ENCODE measurements around the gene PATL2.
"Not testable (repeated sequence)": the region's sequence is repeated elsewhere in the genome, so short reads cannot be mapped to it uniquely, and the experiment has no call there.

The PATL2 gene

GRCh38 chr15:44712346-44713005 is 1.4 kb upstream of the PATL2 start:
- H3K9me3 Mint-ChIP-seq: no peaks in the 10 kb centered on the region
- H3K4me3 Mint-ChIP-seq: peak overlapping the region; percentile 99
- peak overlapping the region; percentile 100 for H3K27ac Mint-ChIP-seq
- no peaks in the 10 kb centered on the region for H3K27me3 Mint-ChIP-seq
- H3K36me3 Mint-ChIP-seq (ENCODE audit: low read depth): peaks cover 71% of the 10 kb centered on the region
- peak; percentile 62 for DNase-seq
- peak; percentile 50 for ATAC-seq
- H3K4me1 Mint-ChIP-seq: peaks cover 61% of the 10 kb centered on the region

- peak; percentile 26 for ATAC-seq
- no peaks in the 10 kb centered on the region for H3K27me3 Mint-ChIP-seq
These were observed 721 bp upstream of the PATL2 start for GRCh38 chr15:44711743-44712345.

GRCh38 chr15:44710236-44711095 is 657 bp downstream of the PATL2 start:
- ATAC-seq (no peak), DNase-seq (peak; percentile 50)
- Mint-ChIP-seq H3K27ac (peak overlapping the region; percentile 100), H3K4me1 (peaks cover 42% of the 10 kb centered on the region), H3K9me3 (peaks cover 2% of the 10 kb centered on the region), H3K36me3 (ENCODE audit: low read depth) (peaks cover 52% of the 10 kb centered on the region), H3K4me3 (peak overlapping the region; percentile 99), H3K27me3 (no peaks in the 10 kb centered on the region)

More at GRCh38 chr15:44711743-44712345, 721 bp upstream of the PATL2 start:
- Mint-ChIP-seq H3K9me3 (no peaks in the 10 kb centered on the region), H3K36me3 (ENCODE audit: low read depth) (peaks cover 65% of the 10 kb centered on the region), H3K4me1 (peaks cover 54% of the 10 kb centered on the region), H3K27ac (peak overlapping the region; percentile 100), H3K4me3 (peak overlapping the region; percentile 99)
- peak; percentile 52 for DNase-seq

- Mint-ChIP-seq H3K9me3 (peaks cover 24% of the 10 kb centered on the region), H3K4me1 (peaks cover 27% of the 10 kb centered on the region), H3K27me3 (no peaks in the 10 kb centered on the region), H3K36me3 (ENCODE audit: low read depth) (peaks cover 28% of the 10 kb centered on the region), H3K4me3 (no peak overlapping the region), H3K27ac (no peak overlapping the region)
- ATAC-seq (no peak), DNase-seq (no peak)
These were observed 4.0 kb downstream of the PATL2 start for GRCh38 chr15:44706946-44707636.

- no peak overlapping the region for H3K27ac Mint-ChIP-seq
- no peak for ATAC-seq
These were observed 4.7 kb downstream of the PATL2 start for GRCh38 chr15:44706401-44706800.

GRCh38 chr15:44705986-44706385 is 5.1 kb downstream of the PATL2 start:
- Mint-ChIP-seq H3K36me3 (ENCODE audit: low read depth) (peaks cover 22% of the 10 kb centered on the region), H3K4me1 (peaks cover 28% of the 10 kb centered on the region), H3K27ac (no peak overlapping the region), H3K27me3 (no peaks in the 10 kb centered on the region), H3K9me3 (peaks cover 31% of the 10 kb centered on the region), H3K4me3 (no peak overlapping the region)
- ATAC-seq: no peak
- no peak for DNase-seq

More at GRCh38 chr15:44706401-44706800, 4.7 kb downstream of the PATL2 start:
- H3K9me3 Mint-ChIP-seq: peaks cover 30% of the 10 kb centered on the region
- H3K27me3 Mint-ChIP-seq: no peaks in the 10 kb centered on the region
- no peak overlapping the region for H3K4me3 Mint-ChIP-seq
- no peak for DNase-seq
- peaks cover 24% of the 10 kb centered on the region for H3K36me3 Mint-ChIP-seq (ENCODE audit: low read depth)
- H3K4me1 Mint-ChIP-seq: peaks cover 27% of the 10 kb centered on the region

- H3K4me1 Mint-ChIP-seq: peaks cover 17% of the 10 kb centered on the region
- DNase-seq, H3K27me3 Mint-ChIP-seq, H3K4me3 Mint-ChIP-seq: not testable (repeated sequence)
- H3K9me3 Mint-ChIP-seq: peaks cover 51% of the 10 kb centered on the region
- peak; percentile 75 for ATAC-seq
- H3K27ac Mint-ChIP-seq: peak overlapping the region; percentile 41
- peaks cover 14% of the 10 kb centered on the region for H3K36me3 Mint-ChIP-seq (ENCODE audit: low read depth)
These were observed 10.4 kb downstream of the PATL2 start for GRCh38 chr15:44700676-44701075.

- H3K4me1 Mint-ChIP-seq: peaks cover 23% of the 10 kb centered on the region
- no peak for ATAC-seq
- H3K27ac Mint-ChIP-seq: no peak overlapping the region
- DNase-seq: no peak
- H3K9me3 Mint-ChIP-seq: peaks cover 37% of the 10 kb centered on the region
- H3K4me3 Mint-ChIP-seq: no peak overlapping the region
- peaks cover 5% of the 10 kb centered on the region for H3K36me3 Mint-ChIP-seq (ENCODE audit: low read depth)
- no peaks in the 10 kb centered on the region for H3K27me3 Mint-ChIP-seq
These were observed 12.5 kb downstream of the PATL2 start for GRCh38 chr15:44698641-44699040.

GRCh38 chr15:44697014-44697413 is 14.1 kb downstream of the PATL2 start:
- peaks cover 5% of the 10 kb centered on the region for H3K36me3 Mint-ChIP-seq (ENCODE audit: low read depth)

GRCh38 chr15:44695294-44695693 is 15.8 kb downstream of the PATL2 start:
- H3K9me3 Mint-ChIP-seq: peaks cover 13% of the 10 kb centered on the region
- H3K4me3 Mint-ChIP-seq: no peak overlapping the region
- no peak for ATAC-seq
- H3K27ac Mint-ChIP-seq: no peak overlapping the region
- peaks cover 16% of the 10 kb centered on the region for H3K4me1 Mint-ChIP-seq
- H3K27me3 Mint-ChIP-seq: no peaks in the 10 kb centered on the region
- peaks cover 2% of the 10 kb centered on the region for H3K36me3 Mint-ChIP-seq (ENCODE audit: low read depth)
- DNase-seq: no peak

More at GRCh38 chr15:44697014-44697413, 14.1 kb downstream of the PATL2 start:
- Mint-ChIP-seq H3K4me3 (no peak overlapping the region), H3K9me3 (peaks cover 26% of the 10 kb centered on the region), H3K27ac (no peak overlapping the region), H3K4me1 (peaks cover 23% of the 10 kb centered on the region), H3K27me3 (no peaks in the 10 kb centered on the region)
- ATAC-seq: no peak
- DNase-seq: no peak

- peaks cover 14% of the 10 kb centered on the region for H3K4me1 Mint-ChIP-seq
- H3K27ac Mint-ChIP-seq: peak overlapping the region; percentile 0
- no peak for DNase-seq
These were observed 16.7 kb downstream of the PATL2 start for GRCh38 chr15:44694416-44694815.

GRCh38 chr15:44692659-44693058 is 18.5 kb downstream of the PATL2 start:
- no peak for ATAC-seq
- H3K4me3 Mint-ChIP-seq: no peak overlapping the region
- no peak overlapping the region for H3K27ac Mint-ChIP-seq
- DNase-seq: no peak
- peaks cover 16% of the 10 kb centered on the region for H3K9me3 Mint-ChIP-seq
- no peaks in the 10 kb centered on the region for H3K27me3 Mint-ChIP-seq
- H3K4me1 Mint-ChIP-seq: peaks cover 24% of the 10 kb centered on the region
- H3K36me3 Mint-ChIP-seq (ENCODE audit: low read depth): peaks cover 6% of the 10 kb centered on the region

More at GRCh38 chr15:44694416-44694815, 16.7 kb downstream of the PATL2 start:
- Mint-ChIP-seq H3K36me3 (ENCODE audit: low read depth) (no peaks in the 10 kb centered on the region), H3K9me3 (peaks cover 8% of the 10 kb centered on the region), H3K4me3 (no peak overlapping the region), H3K27me3 (no peaks in the 10 kb centered on the region)
- no peak for ATAC-seq

- peaks cover 18% of the 10 kb centered on the region for H3K9me3 Mint-ChIP-seq
- peaks cover 15% of the 10 kb centered on the region for H3K36me3 Mint-ChIP-seq (ENCODE audit: low read depth)
- not testable (repeated sequence) for DNase-seq, H3K27ac Mint-ChIP-seq, H3K4me3 Mint-ChIP-seq, H3K27me3 Mint-ChIP-seq
- ATAC-seq: peak; percentile 46
- H3K4me1 Mint-ChIP-seq: peaks cover 39% of the 10 kb centered on the region
These were observed 20.9 kb downstream of the PATL2 start for GRCh38 chr15:44690245-44690644.

GRCh38 chr15:44689318-44689717 is 21.8 kb downstream of the PATL2 start:
- Mint-ChIP-seq H3K4me1 (peaks cover 42% of the 10 kb centered on the region), H3K9me3 (peaks cover 20% of the 10 kb centered on the region), H3K36me3 (ENCODE audit: low read depth) (peaks cover 18% of the 10 kb centered on the region)
- H3K4me3 Mint-ChIP-seq, H3K27me3 Mint-ChIP-seq, H3K27ac Mint-ChIP-seq, DNase-seq, ATAC-seq: not testable (repeated sequence)

Measured in activated naive CD8-positive, alpha-beta T cell treated with anti-CD3 and anti-CD28 coated beads, Interleukin-2, amount 50 U/mL, for 24 hours (primary cell).